ENCODE data around the gene RPSA. TPM values are rescaled to one million over a fixed set of nuclear protein-coding genes. Genes with fewer than 3 reads are reported as not detected.

Gene RPSA
- total RNA-seq, 1 experiment from 2014 or later, result 2,486 TPM

GRCh38 chr3:39362192-39362591 lies 44.3 kb upstream of the RPSA start:
- ChIA-PET CTCF (interaction anchor here (1.1 kb wide), 1 partner anchor 16 kb away, joined by 3 read pairs; no protein-coding TSS in a partner anchor), POLR2A (no interaction called here), RAD21 (ENCODE audit: low non-redundant PET in 1 of 2, low total read pairs in 2 of 2, uncharacterized antibody in 2 of 2, unreplicated experiment in 2 of 2) (no interaction called here)
- TF ChIP-seq SP1 (IDR thresholded peaks at IDR 0.05; ENCODE audit: low read depth) (no peak), FOSL1 (IDR thresholded peaks at IDR 0.05; ENCODE audit: low read depth) (no peak), EZH2 (IDR thresholded peaks at IDR 0.05) (no peak), CTCF (IDR thresholded peaks at IDR 0.05 in 2 of 3, conservative IDR thresholded peaks at IDR 0.05 in 1 of 3; ENCODE audit: borderline replicate concordance in 1 of 3, insufficient read depth in 1 of 3, low read depth in 2 of 3, low read length in 2 of 3) (no peak), TCF7L2 (IDR thresholded peaks at IDR 0.05; ENCODE audit: borderline replicate concordance, extremely low read depth, insufficient read depth, insufficient read length) (no peak), CBX3 (IDR thresholded peaks at IDR 0.05; ENCODE audit: low read depth) (no peak), CEBPB (IDR thresholded peaks at IDR 0.05; ENCODE audit: low read depth) (no peak), ATF3 (IDR thresholded peaks at IDR 0.05) (no peak), POLR2AphosphoS5 (IDR thresholded peaks at IDR 0.05; ENCODE audit: low read depth, low read length) (no peak), ZNF274 (IDR thresholded peaks at IDR 0.05; ENCODE audit: low read depth, low read length) (no peak)
- H3K4me3 ChIP-seq (replicated peaks in 1 of 2; ENCODE audit: low read depth in 1 of 2, low read length in 2 of 2), result no peak overlapping the region
- H4K20me1 ChIP-seq (ENCODE audit: insufficient read depth), result no peaks in the 10 kb centered on the region
- no peak overlapping the region for H3K9ac ChIP-seq (ENCODE audit: low read length)
- intact Hi-C loops (cut with micrococcal nuclease), result no loop called here
- peaks cover 30% of the 10 kb centered on the region for H3K27me3 ChIP-seq (ENCODE audit: insufficient read depth, low read length)
- no peaks in the 10 kb centered on the region for H3K36me3 ChIP-seq (ENCODE audit: control insufficient read depth in 1 of 2, insufficient read depth in 2 of 2, low read length in 2 of 2)
- DNase-seq (ENCODE audit: low read depth, low spot score) (no peak), ATAC-seq (no peak)
- H3K79me2 ChIP-seq (ENCODE audit: insufficient read depth, low read length), result no peaks in the 10 kb centered on the region
- no peak overlapping the region for H2AFZ ChIP-seq (ENCODE audit: low read depth, low read length, poor library complexity, severe bottlenecking)
- no peak overlapping the region for H3K27ac ChIP-seq (ENCODE audit: low read depth, low read length)
- no peaks in the 10 kb centered on the region for H3K9me2 ChIP-seq (ENCODE audit: insufficient read depth)
- H3K4me1 ChIP-seq (ENCODE audit: control insufficient read depth in 1 of 2, insufficient read depth in 2 of 2, low read length in 2 of 2), result no peaks in the 10 kb centered on the region
- H3K4me2 ChIP-seq (ENCODE audit: low read length), result no peak overlapping the region
- BruUV-seq (replicated peaks), result no TSS peak
- H3K9me3 ChIP-seq (ENCODE audit: control insufficient read depth in 1 of 2, insufficient read depth in 1 of 2, low read depth in 1 of 2, low read length in 2 of 2), result no peaks in the 10 kb centered on the region
